Natural killer cell (primary cell): Measurements from ENCODE around the gene TSPOAP1. TPM values are rescaled to one million over a fixed set of nuclear protein-coding genes. Genes with fewer than 3 reads are reported as not detected.

Experiments used
- ATAC-seq, 3 donors: fragments of 150-1000 bp in 2 of 3; fragments of 200-7000 bp in 1 of 3; cut with Tn5 transposase; 1 replicate in 1 of 3; 2 replicates in 2 of 3; pipeline ENCODE4 v1.10.0; 2021; ENCODE audit warnings: mild to moderate bottlenecking in 2 of 3, moderate library complexity in 2 of 3
- DNase-seq, 2 donors: peaks; one replicate each; pipeline versions ENCODE4 v3.0.0 to v3.0.0-alpha.2; 2013 to 2021; ENCODE audit warnings: mixed read lengths in 1 of 2
- H3K27ac ChIP-seq: one replicate; pipeline ENCODE4 v1.5.1; 2013; ENCODE audit warnings: mild to moderate bottlenecking, low read length
- H3K27me3 ChIP-seq: one replicate; pipeline ENCODE4 v1.6.1; 2013; ENCODE audit warnings: low read length; ENCODE audit not compliant: control insufficient read depth, insufficient read depth
- H3K36me3 ChIP-seq: one replicate; pipeline ENCODE4 v1.6.1; 2013; ENCODE audit warnings: low read length; ENCODE audit not compliant: control insufficient read depth, insufficient read depth
- H3K4me1 ChIP-seq: one replicate; pipeline ENCODE4 v1.6.1; 2013; ENCODE audit warnings: low read length; ENCODE audit not compliant: control insufficient read depth, insufficient read depth
- H3K4me3 ChIP-seq: one replicate; pipeline ENCODE4 v1.5.1; 2013; ENCODE audit warnings: low read length
- H3K9me3 ChIP-seq: one replicate; pipeline ENCODE4 v1.6.1; 2013; ENCODE audit warnings: low read length; ENCODE audit not compliant: control insufficient read depth, insufficient read depth
- H3K27ac Mint-ChIP-seq, 2 donors: one replicate each; pipeline ENCODE4 v1.8.0; 2022; ENCODE audit warnings: mild to moderate bottlenecking in 2 of 2, mixed read lengths in 2 of 2, moderate library complexity in 1 of 2
- H3K27me3 Mint-ChIP-seq, 2 donors: one replicate each; pipeline ENCODE4 v1.8.0; 2022; ENCODE audit warnings: low read depth in 2 of 2, mixed read lengths in 2 of 2
- H3K36me3 Mint-ChIP-seq: one replicate; pipeline ENCODE4 v1.8.0; 2022; ENCODE audit warnings: mixed read lengths
- H3K4me1 Mint-ChIP-seq, 2 donors: one replicate each; pipeline ENCODE4 v1.8.0; 2022; ENCODE audit warnings: mixed read lengths in 2 of 2
- H3K4me3 Mint-ChIP-seq: one replicate; pipeline ENCODE4 v1.8.0; 2022; ENCODE audit warnings: mild to moderate bottlenecking, moderate library complexity, mixed read lengths
- H3K9me3 Mint-ChIP-seq, 2 donors: one replicate each; pipeline ENCODE4 v1.8.0; 2022; ENCODE audit warnings: mixed read lengths in 2 of 2
- WGBS: methylation state at CpG from one replicate; pipeline ENCODE4 v1.1.7; 2013; ENCODE audit warnings: missing lambda C conversion rate; ENCODE audit not compliant: insufficient coverage; 5-methylcytosine and 5-hydroxymethylcytosine counted together
- intact Hi-C: fragments of 100-400 bp; cut with micrococcal nuclease; formaldehyde crosslinking; loops from one replicate; pipeline ENCODE4 v1.14.2; 2022
- total RNA-seq, 4 donors: library from RNA; stranded (reverse); fragments of 120-200 nt in 1 of 4; gene quantifications; one replicate each; pipeline versions ENCODE4 v1.2.3 to v1.2.4, GENCODE V29; 2013 to 2022
- TF ChIP-seq, protein P1 (sequence below): fragments of 200-600 bp; IDR thresholded peaks from one replicate; pipeline ENCODE4 v1.8.0; 2022; ENCODE audit warnings: antibody characterized with exemption

The TSPOAP1 gene
- total RNA-seq, 3 donors from 2014 or later (not counting 1 experiment from before 2014, with no cell fraction given), result 176 to 282 (median 246) TPM

DNA sequence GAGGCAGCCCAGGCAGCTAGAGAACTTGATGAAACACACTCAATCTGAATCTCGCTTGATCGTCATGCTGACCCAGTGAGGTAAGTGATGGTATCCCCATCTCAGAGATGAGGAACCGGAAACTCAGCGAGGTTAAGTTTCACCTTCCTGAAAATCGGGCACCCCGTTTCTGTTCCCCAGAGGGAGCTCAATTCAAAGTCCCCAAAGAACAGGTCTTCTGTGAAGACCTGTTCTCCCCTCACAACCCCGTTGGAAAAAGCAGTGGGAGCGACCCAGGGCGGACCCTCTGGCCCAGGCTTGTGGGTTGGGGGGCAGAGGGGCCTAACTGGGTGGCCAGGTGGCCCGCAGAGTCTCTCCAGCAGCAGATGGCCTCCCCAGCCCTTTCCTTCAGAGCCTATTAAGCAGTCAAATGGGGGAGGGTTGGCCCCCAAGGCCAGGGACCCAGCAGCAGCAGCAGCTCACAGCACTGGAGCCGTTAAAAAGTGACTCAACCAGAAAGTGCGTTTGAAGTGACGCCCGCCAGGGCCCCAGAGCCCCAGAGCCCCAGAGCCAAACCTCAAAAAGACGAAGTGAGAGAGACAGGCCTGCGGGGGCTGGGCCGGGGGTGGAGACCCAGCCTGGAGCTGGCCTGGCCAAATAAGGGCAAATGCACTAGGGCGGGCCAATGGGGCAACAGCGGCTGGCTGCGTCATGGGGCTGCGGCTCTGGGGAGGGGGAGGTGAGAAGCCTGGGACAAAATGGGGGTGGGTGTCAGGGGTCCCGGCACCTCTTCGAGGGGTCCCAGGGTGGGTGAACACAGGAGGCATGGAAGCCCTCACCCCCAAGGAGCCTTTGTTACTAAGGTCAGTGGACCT, 9.2 kb upstream of the TSPOAP1 start:
- Histone ChIP-seq H3K36me3 (peaks cover 4% of the 10 kb centered on the region), H3K27ac (peak overlapping the region; percentile 99), H3K4me3 (peak overlapping the region; percentile 94), H3K9me3 (no peaks in the 10 kb centered on the region), H3K27me3 (no peaks in the 10 kb centered on the region), H3K4me1 (peaks cover 96% of the 10 kb centered on the region)
- Mint-ChIP-seq H3K36me3 (no peaks in the 10 kb centered on the region), H3K9me3 (no peaks in the 10 kb centered on the region), H3K27me3 (no peaks in the 10 kb centered on the region), H3K27ac (peak overlapping the region; percentile 87 to 93), H3K4me1 (peaks cover 89 to 91% of the 10 kb centered on the region in 2 donors), H3K4me3 (peak overlapping the region; percentile 90)
- intact Hi-C loops, result loop anchor here (1.0 to 5.0 kb wide), 3 partner anchors 9 to 179 kb away; partner anchors contain the start of gene SUPT4H1
- under 1% methylated on average over 23 of the region's 23 CpGs for WGBS
- TF ChIP-seq, protein P1, sequence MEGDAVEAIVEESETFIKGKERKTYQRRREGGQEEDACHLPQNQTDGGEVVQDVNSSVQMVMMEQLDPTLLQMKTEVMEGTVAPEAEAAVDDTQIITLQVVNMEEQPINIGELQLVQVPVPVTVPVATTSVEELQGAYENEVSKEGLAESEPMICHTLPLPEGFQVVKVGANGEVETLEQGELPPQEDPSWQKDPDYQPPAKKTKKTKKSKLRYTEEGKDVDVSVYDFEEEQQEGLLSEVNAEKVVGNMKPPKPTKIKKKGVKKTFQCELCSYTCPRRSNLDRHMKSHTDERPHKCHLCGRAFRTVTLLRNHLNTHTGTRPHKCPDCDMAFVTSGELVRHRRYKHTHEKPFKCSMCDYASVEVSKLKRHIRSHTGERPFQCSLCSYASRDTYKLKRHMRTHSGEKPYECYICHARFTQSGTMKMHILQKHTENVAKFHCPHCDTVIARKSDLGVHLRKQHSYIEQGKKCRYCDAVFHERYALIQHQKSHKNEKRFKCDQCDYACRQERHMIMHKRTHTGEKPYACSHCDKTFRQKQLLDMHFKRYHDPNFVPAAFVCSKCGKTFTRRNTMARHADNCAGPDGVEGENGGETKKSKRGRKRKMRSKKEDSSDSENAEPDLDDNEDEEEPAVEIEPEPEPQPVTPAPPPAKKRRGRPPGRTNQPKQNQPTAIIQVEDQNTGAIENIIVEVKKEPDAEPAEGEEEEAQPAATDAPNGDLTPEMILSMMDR, result no peak
- peak; percentile 65 to 87 (median 78) for ATAC-seq
- peak; percentile 90 to 93 for DNase-seq

DNA sequence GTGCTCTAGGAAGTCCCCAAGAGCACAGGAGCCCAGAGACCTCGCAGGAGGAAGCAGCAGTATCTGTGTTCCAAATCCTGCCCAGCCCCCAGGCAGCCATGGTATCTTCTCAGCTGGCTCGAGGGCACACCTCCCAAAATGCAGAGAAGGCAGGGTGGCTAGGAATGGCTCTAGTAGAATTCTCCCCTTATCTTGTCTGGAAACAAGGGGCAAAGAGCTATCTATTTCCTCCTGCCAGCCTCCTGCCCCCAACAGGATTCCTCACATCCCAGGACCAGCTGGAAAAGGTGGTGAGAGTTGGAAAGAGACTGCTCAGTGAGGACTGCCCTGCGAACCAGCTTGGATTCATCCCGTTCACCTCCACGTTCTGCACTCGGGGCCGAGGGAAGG, 8.6 kb upstream of the TSPOAP1 start:
- TF ChIP-seq, protein P1, result no peak
- H3K36me3 Mint-ChIP-seq, result no peaks in the 10 kb centered on the region
- Histone ChIP-seq H3K4me1 (peaks cover 90% of the 10 kb centered on the region), H3K9me3 (no peaks in the 10 kb centered on the region), H3K4me3 (peak overlapping the region; percentile 94), H3K36me3 (peaks cover 2% of the 10 kb centered on the region), H3K27ac (peak overlapping the region; percentile 99), H3K27me3 (no peaks in the 10 kb centered on the region)
- H3K27ac Mint-ChIP-seq, result peak overlapping the region; percentile 87 to 93
- DNase-seq, result peak; percentile 68 to 83
- no peaks in the 10 kb centered on the region for H3K9me3 Mint-ChIP-seq
- WGBS, result under 1% methylated on average over 7 of the region's 7 CpGs
- peak overlapping the region; percentile 90 for H3K4me3 Mint-ChIP-seq
- intact Hi-C loops, result loop anchor here (1.0 to 5.0 kb wide), 3 partner anchors 8 to 180 kb away; partner anchors contain the start of gene SUPT4H1
- peak; percentile 19 to 39 (median 29) for ATAC-seq
- H3K4me1 Mint-ChIP-seq, result peaks cover 84 to 90% of the 10 kb centered on the region in 2 donors
- no peaks in the 10 kb centered on the region for H3K27me3 Mint-ChIP-seq

DNA sequence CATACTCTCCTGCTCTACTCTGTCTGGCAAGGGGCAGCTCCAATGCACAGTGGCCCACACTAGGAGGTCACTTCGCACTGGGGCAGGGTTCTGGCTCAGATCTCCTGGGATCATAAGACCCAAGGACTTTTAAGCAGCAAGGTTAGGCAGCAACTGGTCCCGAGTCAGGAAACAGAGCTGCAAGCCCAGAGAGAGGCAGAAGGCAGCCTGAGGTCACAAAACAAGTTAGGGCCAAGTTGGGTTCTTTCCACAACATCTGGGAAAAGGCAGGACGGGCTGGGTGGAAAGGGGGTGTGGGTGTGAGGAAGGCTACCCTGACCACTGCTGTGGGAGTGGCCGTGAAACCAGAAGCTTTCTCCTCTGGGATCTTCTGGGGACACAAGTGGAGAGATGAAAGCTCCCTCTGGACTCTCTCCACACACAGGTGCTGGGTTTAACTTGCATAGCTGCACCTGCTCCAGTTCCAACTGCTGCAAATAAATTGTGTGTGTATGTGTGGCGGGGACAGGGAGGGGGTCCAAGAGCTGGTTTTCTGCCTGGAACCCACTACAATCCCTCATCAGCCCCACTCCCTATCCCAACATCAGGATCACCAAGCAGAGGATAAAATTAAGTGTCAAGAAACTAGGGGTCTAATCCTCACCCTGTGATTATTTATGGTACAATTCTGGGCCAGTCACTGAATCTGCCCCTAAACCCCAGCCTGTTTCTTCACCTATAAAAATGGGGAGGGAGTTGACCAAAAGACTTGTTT, 8.0 kb upstream of the TSPOAP1 start:
- Mint-ChIP-seq H3K27me3 (no peaks in the 10 kb centered on the region), H3K9me3 (no peaks in the 10 kb centered on the region)

More for the DNA sequence above, 8.0 kb upstream of the TSPOAP1 start:
- H3K27ac Mint-ChIP-seq, result peak overlapping the region; percentile 87 to 93
- Histone ChIP-seq H3K9me3 (no peaks in the 10 kb centered on the region), H3K27me3 (no peaks in the 10 kb centered on the region), H3K4me3 (peak overlapping the region; percentile 94), H3K4me1 (peaks cover 84% of the 10 kb centered on the region), H3K27ac (peak overlapping the region; percentile 99), H3K36me3 (peaks cover 3% of the 10 kb centered on the region)
- peaks cover 79 to 90% of the 10 kb centered on the region in 2 donors for H3K4me1 Mint-ChIP-seq
- intact Hi-C loops, result loop anchor here (1.0 to 5.0 kb wide), 3 partner anchors 7 to 181 kb away; partner anchors contain the start of gene SUPT4H1
- WGBS, result 3% methylated on average over 4 of the region's 5 CpGs
- ATAC-seq, result no peak
- peak in 1 of 2 donors; percentile 48 for DNase-seq
- H3K4me3 Mint-ChIP-seq, result peak overlapping the region; percentile 90
- TF ChIP-seq, protein P1, result no peak
- H3K36me3 Mint-ChIP-seq, result no peaks in the 10 kb centered on the region
